Left lung (tissue), 10 donors: ENCODE measurements around the gene OTOP3. TPM values are rescaled to one million over a fixed set of nuclear protein-coding genes. Genes with fewer than 3 reads are reported as not detected.

Experiments
- ATAC-seq: fragments of 200-7000 bp; cut with Tn5 transposase; one replicate; pipeline ENCODE4 v1.9.1; 2020; ENCODE audit warnings: moderate library complexity
- DNase-seq, 4 donors: peaks; one replicate each; pipeline ENCODE4 v3.0.0-alpha.2; 2013 to 2020
- H3K27ac ChIP-seq, 2 donors: fragments of 200-600 bp; sonication (generic) in 1 of 2; one replicate each; pipeline versions ENCODE4 v1.5.0 to v1.8.0; 2020 to 2021
- H3K27me3 ChIP-seq, 2 donors: fragments of 200-600 bp; sonication (generic) in 1 of 2; one replicate each; pipeline versions ENCODE4 v1.5.0 to v1.8.0; 2020 to 2021
- H3K36me3 ChIP-seq, 2 donors: fragments of 200-600 bp; sonication (generic) in 1 of 2; one replicate each; pipeline versions ENCODE4 v1.5.0 to v1.8.0; 2020 to 2021
- H3K4me1 ChIP-seq, 2 donors: fragments of 200-600 bp; one replicate each; pipeline ENCODE4 v1.8.0; 2021
- H3K4me3 ChIP-seq, 2 donors: fragments of 200-600 bp; sonication (generic) in 1 of 2; one replicate each; pipeline versions ENCODE4 v1.5.0 to v1.8.0; 2020 to 2021; ENCODE audit warnings: mild to moderate bottlenecking in 1 of 2
- H3K9me3 ChIP-seq, 2 donors: fragments of 200-600 bp; sonication (generic) in 1 of 2; one replicate each; pipeline versions ENCODE4 v1.5.0 to v1.8.0; 2020 to 2021
- intact Hi-C, 2 donors: fragments of 100-400 bp; cut with DNase I; formaldehyde crosslinking; loops; one replicate each; pipeline versions ENCODE4 v1.11.2 to v1.14.2; 2022
- polyA plus RNA-seq, 6 donors: library from polyadenylated mRNA; unstranded; fragments of 120-200 nt; gene quantifications; one replicate each; pipeline ENCODE4 v1.2.1, GENCODE V29; 2013; ENCODE audit not compliant: insufficient read length in 6 of 6
- total RNA-seq, 2 donors: library from RNA; stranded (reverse); fragmentation: NEBNext Ultra II Directional; extraction: Animal tissue kit (Norgen Biotek cat#: 25700); gene quantifications; one replicate each; pipeline ENCODE4 v1.2.1, GENCODE V29; 2021
- TF ChIP-seq, protein P1 (sequence below), 2 donors: fragments of 200-600 bp; sonication (generic) in 1 of 2; IDR thresholded peaks; one replicate each; pipeline versions ENCODE4 v1.5.0 to v1.8.0; 2021; ENCODE audit warnings: antibody characterized with exemption in 2 of 2
- donor health status: DM: no; HTN: yes; CAD: no.
- donor health status: DM: no; HTN: no; CAD: no.

The OTOP3 gene
- total and polyA plus RNA-seq, 8 donors = not detected

DNA sequence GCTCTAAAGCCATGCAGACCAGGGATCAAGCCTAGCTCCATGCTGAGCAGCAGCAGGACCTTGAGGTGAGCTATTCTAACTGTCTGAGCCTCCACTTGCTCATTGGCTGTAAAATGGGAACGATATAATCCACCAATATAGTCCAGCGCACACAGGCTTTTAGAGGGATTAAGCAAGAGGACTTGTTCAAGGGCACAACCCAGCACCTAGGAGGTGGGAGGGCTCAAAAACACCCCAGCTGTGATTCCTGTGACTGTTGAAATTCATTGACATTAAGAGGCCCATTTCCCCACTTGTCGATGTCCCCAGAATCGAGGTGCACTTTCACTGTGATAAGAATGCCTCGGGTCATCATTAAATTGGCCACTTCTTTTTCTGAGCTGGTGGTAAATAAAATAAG lies 16.8 kb upstream of the OTOP3 start:
- no peak overlapping the region for H3K4me3 ChIP-seq
- peaks cover 27 to 89% of the 10 kb centered on the region in 2 donors for H3K27me3 ChIP-seq
- ATAC-seq = no peak
- intact Hi-C loops = no loop called here
- no peaks in the 10 kb centered on the region for H3K9me3 ChIP-seq
- TF ChIP-seq, protein P1, sequence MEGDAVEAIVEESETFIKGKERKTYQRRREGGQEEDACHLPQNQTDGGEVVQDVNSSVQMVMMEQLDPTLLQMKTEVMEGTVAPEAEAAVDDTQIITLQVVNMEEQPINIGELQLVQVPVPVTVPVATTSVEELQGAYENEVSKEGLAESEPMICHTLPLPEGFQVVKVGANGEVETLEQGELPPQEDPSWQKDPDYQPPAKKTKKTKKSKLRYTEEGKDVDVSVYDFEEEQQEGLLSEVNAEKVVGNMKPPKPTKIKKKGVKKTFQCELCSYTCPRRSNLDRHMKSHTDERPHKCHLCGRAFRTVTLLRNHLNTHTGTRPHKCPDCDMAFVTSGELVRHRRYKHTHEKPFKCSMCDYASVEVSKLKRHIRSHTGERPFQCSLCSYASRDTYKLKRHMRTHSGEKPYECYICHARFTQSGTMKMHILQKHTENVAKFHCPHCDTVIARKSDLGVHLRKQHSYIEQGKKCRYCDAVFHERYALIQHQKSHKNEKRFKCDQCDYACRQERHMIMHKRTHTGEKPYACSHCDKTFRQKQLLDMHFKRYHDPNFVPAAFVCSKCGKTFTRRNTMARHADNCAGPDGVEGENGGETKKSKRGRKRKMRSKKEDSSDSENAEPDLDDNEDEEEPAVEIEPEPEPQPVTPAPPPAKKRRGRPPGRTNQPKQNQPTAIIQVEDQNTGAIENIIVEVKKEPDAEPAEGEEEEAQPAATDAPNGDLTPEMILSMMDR (IDR thresholded peaks at IDR 0.05) = no peak
- H3K36me3 ChIP-seq = no peaks in the 10 kb centered on the region
- H3K27ac ChIP-seq = no peak overlapping the region
- peaks cover 11 to 14% of the 10 kb centered on the region in 2 donors for H3K4me1 ChIP-seq
- no peak for DNase-seq

- no peak overlapping the region for H3K27ac ChIP-seq
Observed at GRCh38 chr17:74919440-74920305, 16.0 kb upstream of the OTOP3 start.

DNA sequence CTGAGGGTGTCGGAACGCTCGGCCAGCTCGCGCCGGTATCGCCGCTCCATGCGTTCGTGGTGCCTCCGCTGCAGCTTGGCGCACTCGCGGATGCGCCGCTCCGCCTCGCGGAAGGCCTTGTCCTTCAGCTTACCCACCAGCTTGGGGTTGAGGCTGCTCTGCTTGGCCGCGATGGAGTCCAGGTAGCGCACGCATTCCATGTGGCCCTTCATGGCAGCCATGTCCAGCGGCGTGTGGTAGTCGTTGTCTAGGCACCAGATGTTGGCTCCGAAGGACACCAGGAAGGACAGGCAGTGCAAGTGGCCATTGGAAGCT lies 15.4 kb upstream of the OTOP3 start:
- no peak overlapping the region for H3K27ac ChIP-seq
- H3K4me3 ChIP-seq = no peak overlapping the region
- no peak for ATAC-seq
- intact Hi-C loops = no loop called here
- H3K36me3 ChIP-seq = no peaks in the 10 kb centered on the region
- TF ChIP-seq, protein P1 (IDR thresholded peaks at IDR 0.05) = no peak
- peaks cover 16 to 23% of the 10 kb centered on the region in 2 donors for H3K4me1 ChIP-seq
- H3K9me3 ChIP-seq = no peaks in the 10 kb centered on the region
- DNase-seq = no peak
- H3K27me3 ChIP-seq = peaks cover 41 to 97% of the 10 kb centered on the region in 2 donors

More at GRCh38 chr17:74919440-74920305, 16.0 kb upstream of the OTOP3 start:
- Histone ChIP-seq H3K27me3 (peaks cover 35 to 96% of the 10 kb centered on the region in 2 donors), H3K4me3 (no peak overlapping the region), H3K4me1 (peaks cover 16 to 21% of the 10 kb centered on the region in 2 donors), H3K36me3 (no peaks in the 10 kb centered on the region), H3K9me3 (no peaks in the 10 kb centered on the region)
- ATAC-seq (peak; percentile 5), DNase-seq (no peak)
- TF ChIP-seq, protein P1 (IDR thresholded peaks at IDR 0.05) = no peak
- intact Hi-C loops = no loop called here

DNA sequence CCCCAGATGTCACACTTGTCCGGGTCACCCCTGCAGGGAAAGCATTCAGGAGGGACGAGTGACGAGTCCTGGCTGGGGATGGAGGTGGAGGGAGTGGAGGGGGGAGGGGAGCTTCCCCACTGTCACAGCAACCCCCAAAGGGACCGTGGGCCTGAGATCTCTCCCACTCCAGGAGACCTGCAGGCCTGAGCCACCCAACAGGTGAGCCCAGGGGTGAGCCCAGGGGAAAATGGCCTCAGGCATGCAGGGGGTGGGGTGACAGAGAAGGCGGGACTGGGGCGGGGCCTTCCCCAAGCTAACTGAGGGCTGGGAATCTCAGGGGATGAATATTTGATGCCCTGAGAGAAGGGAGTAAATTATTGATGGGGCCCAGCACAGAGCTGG lies 15.1 kb upstream of the OTOP3 start:
- intact Hi-C loops = no loop called here
- H3K36me3 ChIP-seq = no peaks in the 10 kb centered on the region
- DNase-seq (no peak), ATAC-seq (no peak)
- TF ChIP-seq, protein P1 (IDR thresholded peaks at IDR 0.05) = no peak
- no peak overlapping the region for H3K27ac ChIP-seq
- no peaks in the 10 kb centered on the region for H3K9me3 ChIP-seq
- H3K4me3 ChIP-seq = no peak overlapping the region
- H3K27me3 ChIP-seq = peaks cover 44 to 97% of the 10 kb centered on the region in 2 donors
- peaks cover 16 to 23% of the 10 kb centered on the region in 2 donors for H3K4me1 ChIP-seq

- ATAC-seq (no peak), DNase-seq (no peak)
- Histone ChIP-seq H3K9me3 (no peaks in the 10 kb centered on the region), H3K4me1 (peaks cover 16 to 23% of the 10 kb centered on the region in 2 donors), H3K4me3 (no peak overlapping the region), H3K36me3 (no peaks in the 10 kb centered on the region), H3K27me3 (peaks cover 49 to 97% of the 10 kb centered on the region in 2 donors), H3K27ac (no peak overlapping the region)
- intact Hi-C loops = no loop called here
- TF ChIP-seq, protein P1 (IDR thresholded peaks at IDR 0.05) = no peak
Observed at GRCh38 chr17:74921026-74921681, 14.5 kb upstream of the OTOP3 start.
